ENCODE measurements around the gene TNFRSF8.

TNFRSF8 gene

GRCh38 chr1:12021616-12022015 is 41.5 kb upstream of the TNFRSF8 start:
- TF ChIP-seq, protein P1, sequence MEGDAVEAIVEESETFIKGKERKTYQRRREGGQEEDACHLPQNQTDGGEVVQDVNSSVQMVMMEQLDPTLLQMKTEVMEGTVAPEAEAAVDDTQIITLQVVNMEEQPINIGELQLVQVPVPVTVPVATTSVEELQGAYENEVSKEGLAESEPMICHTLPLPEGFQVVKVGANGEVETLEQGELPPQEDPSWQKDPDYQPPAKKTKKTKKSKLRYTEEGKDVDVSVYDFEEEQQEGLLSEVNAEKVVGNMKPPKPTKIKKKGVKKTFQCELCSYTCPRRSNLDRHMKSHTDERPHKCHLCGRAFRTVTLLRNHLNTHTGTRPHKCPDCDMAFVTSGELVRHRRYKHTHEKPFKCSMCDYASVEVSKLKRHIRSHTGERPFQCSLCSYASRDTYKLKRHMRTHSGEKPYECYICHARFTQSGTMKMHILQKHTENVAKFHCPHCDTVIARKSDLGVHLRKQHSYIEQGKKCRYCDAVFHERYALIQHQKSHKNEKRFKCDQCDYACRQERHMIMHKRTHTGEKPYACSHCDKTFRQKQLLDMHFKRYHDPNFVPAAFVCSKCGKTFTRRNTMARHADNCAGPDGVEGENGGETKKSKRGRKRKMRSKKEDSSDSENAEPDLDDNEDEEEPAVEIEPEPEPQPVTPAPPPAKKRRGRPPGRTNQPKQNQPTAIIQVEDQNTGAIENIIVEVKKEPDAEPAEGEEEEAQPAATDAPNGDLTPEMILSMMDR (IDR thresholded peaks at IDR 0.05; ENCODE audit: control insufficient read depth, insufficient read depth, low read depth, low read length, missing control alignments) = no peak

DNA sequence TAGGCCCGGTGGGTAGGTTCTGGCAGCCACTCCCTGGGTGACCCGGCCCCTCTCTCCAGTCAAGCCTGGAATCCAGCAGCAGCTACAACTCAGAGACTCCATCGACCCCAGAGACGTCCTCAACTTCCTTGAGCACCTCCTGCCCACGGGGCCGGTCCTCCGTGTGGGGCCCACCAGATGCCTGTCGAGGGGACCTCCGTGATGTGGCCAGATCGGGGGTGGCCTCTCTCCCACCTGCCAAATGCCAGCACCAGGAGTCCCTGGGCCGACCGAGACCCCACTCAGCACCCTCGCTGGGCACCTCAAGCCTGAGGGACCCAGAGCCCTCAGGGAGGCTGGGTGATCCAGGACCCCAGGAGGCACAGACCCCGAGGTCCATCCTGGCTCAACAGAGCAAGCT is 41.1 kb upstream of the TNFRSF8 start:
- H3K4me3 ChIP-seq (ENCODE audit: control insufficient read depth, low read depth, low read length) = no peak overlapping the region
- TF ChIP-seq, protein P1 (IDR thresholded peaks at IDR 0.05; ENCODE audit: control insufficient read depth, insufficient read depth, low read depth, low read length, missing control alignments) = no peak
- no peak for DNase-seq (ENCODE audit: low read depth)

More at GRCh38 chr1:12021616-12022015, 41.5 kb upstream of the TNFRSF8 start:
- H3K4me3 ChIP-seq (ENCODE audit: control insufficient read depth, low read depth, low read length) = no peak overlapping the region
- no peak for DNase-seq (ENCODE audit: low read depth)

DNA sequence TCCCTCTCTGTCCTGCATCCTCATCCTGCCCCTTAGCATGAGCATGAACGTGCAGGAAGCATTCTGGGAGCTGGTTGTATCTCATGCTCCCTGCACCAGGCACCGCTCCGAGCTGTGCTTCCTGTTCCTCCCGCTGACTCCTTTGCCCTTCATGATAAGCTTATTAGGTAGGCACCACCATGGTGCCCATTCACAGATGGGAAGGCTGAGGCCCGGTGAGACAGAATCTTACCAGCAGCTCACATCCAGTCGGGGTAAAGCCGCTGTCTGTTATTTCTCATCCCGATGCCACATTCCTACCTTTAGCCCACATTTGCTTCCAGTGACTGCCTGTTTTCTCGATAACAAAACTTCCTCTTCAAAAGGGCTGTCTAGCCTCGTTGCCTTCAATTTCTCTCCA is 36.5 kb upstream of the TNFRSF8 start:
- TF ChIP-seq, protein P1 (IDR thresholded peaks at IDR 0.05; ENCODE audit: control insufficient read depth, insufficient read depth, low read depth, low read length, missing control alignments) = no peak
- no peak overlapping the region for H3K4me3 ChIP-seq (ENCODE audit: control insufficient read depth, low read depth, low read length)
- no peak for DNase-seq (ENCODE audit: low read depth)

DNA sequence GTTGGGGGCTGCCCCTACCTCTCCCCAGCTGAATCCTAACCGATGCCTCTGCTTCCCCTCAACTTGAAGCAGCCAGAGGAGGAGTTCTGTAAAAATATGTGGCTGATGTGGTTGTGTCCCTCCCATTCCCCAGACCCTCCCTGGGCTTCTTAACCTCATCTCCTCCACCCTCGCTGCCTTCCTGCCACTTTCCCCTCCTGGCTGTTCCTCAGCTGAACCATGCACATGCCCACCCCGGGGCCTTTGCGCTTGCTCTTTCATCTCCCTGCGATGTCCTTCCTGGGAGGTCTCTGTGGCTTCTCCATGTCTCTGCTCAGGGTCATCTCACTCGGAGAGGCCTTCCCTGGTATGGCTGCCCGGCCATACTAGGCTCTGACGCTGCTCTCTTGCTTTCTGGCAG is 34.9 kb upstream of the TNFRSF8 start:
- TF ChIP-seq, protein P1 (IDR thresholded peaks at IDR 0.05; ENCODE audit: control insufficient read depth, insufficient read depth, low read depth, low read length, missing control alignments) = no peak
- H3K4me3 ChIP-seq (ENCODE audit: control insufficient read depth, low read depth, low read length) = no peak overlapping the region
- no peak for DNase-seq (ENCODE audit: low read depth)

DNA sequence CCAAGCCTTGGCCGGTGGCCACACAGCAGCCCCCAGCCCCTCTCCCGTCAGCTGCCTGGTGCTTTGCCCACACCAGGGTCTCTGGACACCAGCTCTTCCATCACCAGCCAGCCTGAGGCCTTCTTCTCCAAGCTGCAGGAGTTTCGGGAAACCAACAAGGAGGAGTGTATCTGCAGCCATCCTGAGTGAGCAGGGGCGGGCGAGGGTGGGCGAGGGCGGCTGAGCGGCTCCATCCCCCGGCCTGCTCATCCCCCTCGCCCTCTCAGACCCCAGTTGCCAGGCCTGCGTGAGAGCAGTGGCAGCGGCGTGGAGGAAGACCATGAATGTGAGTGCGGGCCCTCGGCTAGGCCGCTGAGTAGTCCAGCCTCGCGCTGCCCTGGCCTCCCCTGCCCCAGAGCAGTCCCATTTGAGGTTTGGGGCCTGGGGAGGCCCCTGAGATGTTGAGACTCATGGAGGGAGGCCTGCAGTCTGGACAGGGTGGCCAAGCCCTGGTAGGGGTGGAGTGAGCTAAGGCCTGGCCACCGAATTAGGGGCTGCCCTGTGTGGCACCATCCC is 34.1 kb upstream of the TNFRSF8 start:
- no peak for DNase-seq (ENCODE audit: low read depth)
- H3K4me3 ChIP-seq (ENCODE audit: control insufficient read depth, low read depth, low read length) = no peak overlapping the region
- TF ChIP-seq, protein P1 (IDR thresholded peaks at IDR 0.05; ENCODE audit: control insufficient read depth, insufficient read depth, low read depth, low read length, missing control alignments) = no peak

DNA sequence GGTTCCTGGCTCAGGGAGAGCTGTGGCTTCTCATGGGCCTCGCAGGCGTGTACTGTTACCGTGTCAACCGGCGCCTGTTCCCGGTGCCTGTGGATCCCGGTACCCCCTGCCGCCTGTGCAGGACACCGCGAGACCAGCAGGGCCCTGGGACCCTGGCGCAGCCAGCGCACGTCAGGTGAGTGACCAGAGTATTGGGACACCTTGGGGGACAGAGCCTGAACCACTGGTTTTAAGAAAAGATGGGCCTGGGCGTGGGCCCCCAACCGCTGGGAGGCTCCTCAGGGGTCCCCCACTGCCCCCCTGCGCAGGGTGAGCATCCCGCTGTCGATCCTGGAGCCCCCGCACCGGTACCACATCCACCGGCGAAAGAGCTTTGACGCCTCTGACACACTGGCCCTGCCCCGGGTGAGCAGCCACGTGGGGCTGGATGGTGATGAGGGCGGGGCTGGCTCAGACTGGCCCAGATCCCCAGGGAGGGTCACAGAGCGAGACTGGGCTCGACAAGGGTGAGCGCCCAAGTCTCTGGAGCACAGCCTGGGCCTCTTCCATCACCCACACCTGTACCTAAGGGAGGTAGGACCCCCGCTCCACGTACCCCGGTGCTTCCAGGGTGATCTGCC is 33.3 kb upstream of the TNFRSF8 start:
- TF ChIP-seq, protein P1 (IDR thresholded peaks at IDR 0.05; ENCODE audit: control insufficient read depth, insufficient read depth, low read depth, low read length, missing control alignments) = no peak
- no peak for DNase-seq (ENCODE audit: low read depth)
- no peak overlapping the region for H3K4me3 ChIP-seq (ENCODE audit: control insufficient read depth, low read depth, low read length)

Measured in AG09309 (cell line).